K562 (cell line): ENCODE data around the gene OR4C6. TPM values are rescaled to one million over a fixed set of nuclear protein-coding genes. Genes with fewer than 3 reads are reported as not detected.

Source experiments
- ATAC-seq: fragments of 200-7000 bp; cut with Tn5 transposase; 3 replicates; pipeline ENCODE4 v1.9.1; 2020; ENCODE audit warnings: moderate library complexity
- BruUV-seq: library from RNA; stranded (reverse); fragments of 400-500 nt; replicated peaks from 2 replicates; lab custom pipeline; 2021; lab: Mats Ljungman, UMichigan
- CTCF ChIA-PET: fragments of 300-600 bp; formaldehyde crosslinking; extraction: SDS; loops from one replicate; lab custom pipeline; 2021; ENCODE audit warnings: low intra/inter-chr PET ratio; lab: Yijun Ruan, JAX
- POLR2A ChIA-PET: fragments of 300-600, 350-650 bp; sonication (Branson Sonifier 250); formaldehyde crosslinking; extraction: SDS; loops from one replicate; lab custom pipeline; 2021; ENCODE audit warnings: antibody characterized with exemption, inconsistent platforms; lab: Yijun Ruan, JAX
- DNase-seq, 4 experiments: peaks; one replicate each; pipeline versions ENCODE4 v3.0.0 to v3.0.0-alpha.2; 2011 to 2018; ENCODE audit warnings: low spot score in 3 of 4, mixed read lengths in 3 of 4; ENCODE audit errors: extremely low read depth in 1 of 4
- FAIRE-seq: peaks from 2 replicates; lab custom pipeline; 2011; peaks lifted over from hg19 to GRCh38; lab: Jason Lieb, UNC
- H2AFZ ChIP-seq: 2 replicates; pipeline ENCODE4 v1.6.0; 2011; ENCODE audit warnings: low read depth, low read length, control low read depth, inconsistent platforms
- H3K27ac ChIP-seq: fragments of 200-600 bp; 3 replicates; pipeline ENCODE4 v1.8.0; 2011; ENCODE audit warnings: low read depth, mild to moderate bottlenecking, control low read depth, inconsistent platforms, low read length, moderate library complexity, mixed read lengths; ENCODE audit errors: extremely low read depth
- H3K27me3 ChIP-seq, 2 experiments: fragments of 300-600 bp in 1 of 2; 2 replicates in 1 of 2; 3 replicates in 1 of 2; pipeline versions ENCODE4 v1.6.0 to v1.8.0; 2011; ENCODE audit warnings: inconsistent platforms in 2 of 2, low read length in 2 of 2, mild to moderate bottlenecking in 1 of 2, mixed read lengths in 1 of 2, moderate library complexity in 1 of 2; ENCODE audit not compliant: control insufficient read depth in 2 of 2, insufficient read depth in 2 of 2
- H3K36me3 ChIP-seq: fragments of 300-600 bp; 3 replicates; pipeline ENCODE4 v1.8.0; 2011; ENCODE audit warnings: mild to moderate bottlenecking, low read length, inconsistent platforms; ENCODE audit not compliant: control insufficient read depth, insufficient read depth
- H3K4me1 ChIP-seq, 2 experiments: fragments of 200-600 bp in 1 of 2; replicated peaks in 1 of 2; 2 replicates in 1 of 2; 3 replicates in 1 of 2; pipeline versions ENCODE4 v1.5.1 to v1.8.0; 2011; ENCODE audit warnings: inconsistent platforms in 2 of 2, low read length in 2 of 2, mild to moderate bottlenecking in 1 of 2, mixed read lengths in 1 of 2, moderate library complexity in 1 of 2; ENCODE audit not compliant: control insufficient read depth in 2 of 2, insufficient read depth in 2 of 2
- H3K4me2 ChIP-seq: 2 replicates; pipeline ENCODE4 v1.6.1; 2011; ENCODE audit warnings: low read length, control low read depth, inconsistent platforms, mixed read lengths; ENCODE audit not compliant: insufficient read depth
- H3K4me3 ChIP-seq: fragments of 200-600 bp; sonication (generic), shearing (Covaris generic); 2 replicates; pipeline ENCODE4 v1.5.1; 2016; ENCODE audit warnings: control low read depth, inconsistent platforms
- H3K79me2 ChIP-seq: fragments of 200-600 bp; 3 replicates; pipeline ENCODE4 v1.8.0; 2011; ENCODE audit warnings: low read length, inconsistent platforms; ENCODE audit not compliant: control insufficient read depth, insufficient read depth
- H3K9ac ChIP-seq, 2 experiments: 2 replicates each; pipeline versions ENCODE4 v1.6.0 to v1.6.1; 2011; ENCODE audit warnings: low read depth in 2 of 2, low read length in 2 of 2, control low read depth in 1 of 2, inconsistent platforms in 1 of 2, mild to moderate bottlenecking in 1 of 2, mixed read lengths in 1 of 2; ENCODE audit not compliant: insufficient read depth in 1 of 2
- H3K9me1 ChIP-seq: one replicate; pipeline ENCODE4 v1.6.0; 2011; ENCODE audit warnings: inconsistent platforms, mild to moderate bottlenecking, low read length, moderate library complexity; ENCODE audit not compliant: control insufficient read depth, insufficient read depth
- H3K9me3 ChIP-seq: replicated peaks from 2 replicates; pipeline ENCODE4 v1.5.1; 2011; ENCODE audit warnings: low read depth, low read length, inconsistent platforms; ENCODE audit not compliant: control insufficient read depth, insufficient read depth
- H4K20me1 ChIP-seq: replicated peaks from 2 replicates; pipeline ENCODE4 v1.6.1; 2011; ENCODE audit warnings: low read length, inconsistent platforms, mixed read lengths; ENCODE audit not compliant: control insufficient read depth, insufficient read depth
- EZH2 ChIP-seq: IDR thresholded peaks from 2 replicates; pipeline ENCODE4 v1.6.1; 2012; ENCODE audit warnings: low read depth, mild to moderate bottlenecking, inconsistent platforms, low read length, borderline replicate concordance
- LEF1 ChIP-seq: fragments of 450-650 bp; IDR thresholded peaks from 2 replicates; pipeline ENCODE4 v1.6.1; 2016; ENCODE audit warnings: mild to moderate bottlenecking
- MTA3 ChIP-seq: fragments of 450-650 bp; formaldehyde crosslinking; IDR thresholded peaks from 2 replicates; pipeline ENCODE4 v1.6.1; 2017; ENCODE audit warnings: mild to moderate bottlenecking, borderline replicate concordance
- NFRKB ChIP-seq: fragments of 450-650 bp; IDR thresholded peaks from 2 replicates; pipeline ENCODE4 v1.6.1; 2016; ENCODE audit warnings: low read depth
- ZEB2 ChIP-seq: fragments of 450-650 bp; IDR thresholded peaks from 2 replicates; pipeline ENCODE4 v1.6.1; 2016
- ZNF121 ChIP-seq: sonication (generic); formaldehyde crosslinking; conservative IDR thresholded peaks from 2 replicates; pipeline ENCODE4 v1.8.0; 2022; ENCODE audit warnings: missing genetic modification reagents
- whole genome bisulfite sequencing: fragments of 100-300 bp; shearing (Covaris generic); methylation state at CpG from one replicate; pipeline ENCODE4 v1.1.6; 2016; ENCODE audit warnings: low coverage, mixed read lengths; ENCODE audit not compliant: insufficient coverage; ENCODE audit errors: missing lambda C conversion rate; 5-methylcytosine and 5-hydroxymethylcytosine counted together
- in situ Hi-C: fragments of 300-500 bp; cut with MboI; formaldehyde crosslinking; loops from 4 replicates; pipeline ENCODE4 v1.15.0; 2018; ENCODE audit warnings: inconsistent platforms, mixed read lengths
- intact Hi-C: fragments of 100-400 bp; cut with micrococcal nuclease; formaldehyde crosslinking; loops from 2 replicates; pipeline ENCODE4 v1.14.2; 2022
- polyA plus RNA-seq, 8 experiments: library from polyadenylated mRNA; depleted of rRNA in 4 of 8; stranded (reverse) in 5 of 8; unstranded in 3 of 8; fragments of >200 nt; fragmentation: Nextera tagmentation in 2 of 8; fragmentation: Illumina TruSeq in 1 of 8; extraction: Ambion mirVana in 2 of 8; extraction: Trizol in 1 of 8; gene quantifications; 2 replicates each; pipeline versions ENCODE4 v1.2.1 to v1.2.3, GENCODE V29; 2011 to 2014; ENCODE audit warnings: inconsistent platforms in 1 of 8, missing spikeins in 1 of 8
- total RNA-seq, 7 experiments: library from RNA; depleted of rRNA in 6 of 7; stranded (reverse); fragments of >200 nt in 6 of 7; fragmentation: Illumina TruSeq in 2 of 7; extraction: Trizol in 2 of 7; gene quantifications; 2 replicates each; pipeline versions ENCODE4 v1.2.1 to v1.2.3, GENCODE V29; 2011 to 2021; ENCODE audit warnings: low replicate concordance in 1 of 7
- TF ChIP-seq, protein P1 (sequence below), 3 experiments: IDR thresholded peaks in 2 of 3; conservative IDR thresholded peaks in 1 of 3; 2 replicates each; pipeline ENCODE4 v1.5.1; 2011 to 2012; ENCODE audit warnings: low read length in 3 of 3, mild to moderate bottlenecking in 3 of 3, control low read depth in 2 of 3, improper control_type of control experiment in 1 of 3, inconsistent platforms in 1 of 3, low read depth in 1 of 3, mixed read lengths in 1 of 3, moderate library complexity in 1 of 3; ENCODE audit not compliant: insufficient read depth in 2 of 3
- TF ChIP-seq, protein P2 (sequence below): sonication (generic); formaldehyde crosslinking; IDR thresholded peaks from 2 replicates; pipeline ENCODE4 v1.8.0; 2022; ENCODE audit warnings: mild to moderate bottlenecking, missing genetic modification reagents

OR4C6 gene
- total and polyA plus RNA-seq, 9 of the 15 experiments (the other 6 are each of a cell fraction or from before 2014, with no cell fraction given): not detected

GRCh38 chr11:55714982-55715888 lies 53.2 kb downstream of the OR4C6 start:
- H3K27me3 ChIP-seq: no peaks in the 10 kb centered on the region
- H3K27ac ChIP-seq: no peak overlapping the region
- ATAC-seq (no peak), FAIRE-seq (no peak), DNase-seq (peak in 2 of 4 experiments; percentile 8 to 20)
- no peaks in the 10 kb centered on the region for H3K9me1 ChIP-seq
- intact Hi-C loops: loop anchor here (5.0 kb wide), 1 partner anchor 1067 kb away; no protein-coding TSS in a partner anchor
- no peaks in the 10 kb centered on the region for H4K20me1 ChIP-seq
- no TSS peak for BruUV-seq
- in situ Hi-C loops: no loop called here
- ChIA-PET CTCF (no interaction called here), POLR2A (no interaction called here)
- H3K9me3 ChIP-seq: no peaks in the 10 kb centered on the region
- no peak overlapping the region for H3K4me2 ChIP-seq
- no peaks in the 10 kb centered on the region for H3K4me1 ChIP-seq
- H3K79me2 ChIP-seq: no peaks in the 10 kb centered on the region
- H3K4me3 ChIP-seq: no peak overlapping the region
- TF ChIP-seq MTA3: no peak
- TF ChIP-seq NFRKB: no peak
- no peak for TF ChIP-seq LEF1
- no peak for TF ChIP-seq EZH2
- TF ChIP-seq, protein P1, sequence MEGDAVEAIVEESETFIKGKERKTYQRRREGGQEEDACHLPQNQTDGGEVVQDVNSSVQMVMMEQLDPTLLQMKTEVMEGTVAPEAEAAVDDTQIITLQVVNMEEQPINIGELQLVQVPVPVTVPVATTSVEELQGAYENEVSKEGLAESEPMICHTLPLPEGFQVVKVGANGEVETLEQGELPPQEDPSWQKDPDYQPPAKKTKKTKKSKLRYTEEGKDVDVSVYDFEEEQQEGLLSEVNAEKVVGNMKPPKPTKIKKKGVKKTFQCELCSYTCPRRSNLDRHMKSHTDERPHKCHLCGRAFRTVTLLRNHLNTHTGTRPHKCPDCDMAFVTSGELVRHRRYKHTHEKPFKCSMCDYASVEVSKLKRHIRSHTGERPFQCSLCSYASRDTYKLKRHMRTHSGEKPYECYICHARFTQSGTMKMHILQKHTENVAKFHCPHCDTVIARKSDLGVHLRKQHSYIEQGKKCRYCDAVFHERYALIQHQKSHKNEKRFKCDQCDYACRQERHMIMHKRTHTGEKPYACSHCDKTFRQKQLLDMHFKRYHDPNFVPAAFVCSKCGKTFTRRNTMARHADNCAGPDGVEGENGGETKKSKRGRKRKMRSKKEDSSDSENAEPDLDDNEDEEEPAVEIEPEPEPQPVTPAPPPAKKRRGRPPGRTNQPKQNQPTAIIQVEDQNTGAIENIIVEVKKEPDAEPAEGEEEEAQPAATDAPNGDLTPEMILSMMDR (IDR thresholded peaks at IDR 0.05 in 2 of 3, conservative IDR thresholded peaks at IDR 0.05 in 1 of 3; ENCODE audit: insufficient read depth in 2 of 3, low read depth in 1 of 3, low read length in 3 of 3): peak; percentile 15 to 49 (median 26); a peak in 3 of 6 replicates
- TF ChIP-seq, protein P2, sequence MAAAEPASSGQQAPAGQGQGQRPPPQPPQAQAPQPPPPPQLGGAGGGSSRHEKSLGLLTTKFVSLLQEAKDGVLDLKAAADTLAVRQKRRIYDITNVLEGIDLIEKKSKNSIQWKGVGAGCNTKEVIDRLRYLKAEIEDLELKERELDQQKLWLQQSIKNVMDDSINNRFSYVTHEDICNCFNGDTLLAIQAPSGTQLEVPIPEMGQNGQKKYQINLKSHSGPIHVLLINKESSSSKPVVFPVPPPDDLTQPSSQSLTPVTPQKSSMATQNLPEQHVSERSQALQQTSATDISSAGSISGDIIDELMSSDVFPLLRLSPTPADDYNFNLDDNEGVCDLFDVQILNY (CRISPR knock-in tag): no peak
- TF ChIP-seq ZNF121 (CRISPR knock-in tag): no peak
- no peak for TF ChIP-seq ZEB2
- H2AFZ ChIP-seq: no peak overlapping the region
- WGBS: under 1% methylated on average over 10 of the region's 10 CpGs
- no peak overlapping the region for H3K9ac ChIP-seq
- no peaks in the 10 kb centered on the region for H3K36me3 ChIP-seq

Other genes with a start within 250 kb of the OR4C6 start
Only the 7 nearest of the 12 such genes appear.
- not detected in 2 replicates for gene OR4C15, start 107.7 kb upstream of the OR4C6 start, total RNA-seq (2014; rRNA removed)
- not detected in 2 replicates for gene OR4C15, start 107.7 kb upstream of the OR4C6 start, total RNA-seq (2014; rRNA removed; fragmentation: Illumina TruSeq; extraction: Trizol)
- gene OR4C15, start 107.7 kb upstream of the OR4C6 start, total RNA-seq (2015; rRNA removed; fragmentation: Illumina TruSeq; extraction: Trizol): not detected in 2 replicates
- gene OR4C15, start 107.7 kb upstream of the OR4C6 start, total RNA-seq (2021): not detected in 2 replicates
- gene OR4C15, start 107.7 kb upstream of the OR4C6 start, polyA plus RNA-seq (2011; rRNA removed): not detected in 2 replicates
- gene OR4C15, start 107.7 kb upstream of the OR4C6 start, polyA plus RNA-seq (2014; fragmentation: Illumina TruSeq; extraction: Trizol): not detected in 2 replicates
- gene OR4C15, start 107.7 kb upstream of the OR4C6 start, polyA plus RNA-seq (2014; fragmentation: Nextera tagmentation; extraction: Ambion mirVana): not detected
- not detected in 2 replicates for gene OR4C15, start 107.7 kb upstream of the OR4C6 start, polyA plus RNA-seq (2014; rRNA removed)
- not detected in 2 replicates for gene OR4C16, start 90.1 kb upstream of the OR4C6 start, total RNA-seq (2014; rRNA removed)
- not detected in 2 replicates for gene OR4C16, start 90.1 kb upstream of the OR4C6 start, total RNA-seq (2014; rRNA removed; fragmentation: Illumina TruSeq; extraction: Trizol)
- not detected in 2 replicates for gene OR4C16, start 90.1 kb upstream of the OR4C6 start, total RNA-seq (2015; rRNA removed; fragmentation: Illumina TruSeq; extraction: Trizol)
- not detected in 2 replicates for gene OR4C16, start 90.1 kb upstream of the OR4C6 start, total RNA-seq (2021)
- gene OR4C16, start 90.1 kb upstream of the OR4C6 start, polyA plus RNA-seq (2011; rRNA removed): not detected in 2 replicates
- not detected in 2 replicates for gene OR4C16, start 90.1 kb upstream of the OR4C6 start, polyA plus RNA-seq (2014; fragmentation: Illumina TruSeq; extraction: Trizol)
- not detected for gene OR4C16, start 90.1 kb upstream of the OR4C6 start, polyA plus RNA-seq (2014; fragmentation: Nextera tagmentation; extraction: Ambion mirVana)
- gene OR4C16, start 90.1 kb upstream of the OR4C6 start, polyA plus RNA-seq (2014; rRNA removed): not detected in 2 replicates
- not detected in 2 replicates for gene OR4C11, start 54.6 kb upstream of the OR4C6 start, total RNA-seq (2014; rRNA removed)
- not detected in 2 replicates for gene OR4C11, start 54.6 kb upstream of the OR4C6 start, total RNA-seq (2014; rRNA removed; fragmentation: Illumina TruSeq; extraction: Trizol)
- gene OR4C11, start 54.6 kb upstream of the OR4C6 start, total RNA-seq (2015; rRNA removed; fragmentation: Illumina TruSeq; extraction: Trizol): not detected in 2 replicates
- not detected in 2 replicates for gene OR4C11, start 54.6 kb upstream of the OR4C6 start, total RNA-seq (2021)
- not detected in 2 replicates for gene OR4C11, start 54.6 kb upstream of the OR4C6 start, polyA plus RNA-seq (2011; rRNA removed)
- gene OR4C11, start 54.6 kb upstream of the OR4C6 start, polyA plus RNA-seq (2014; fragmentation: Illumina TruSeq; extraction: Trizol): not detected in 2 replicates
- gene OR4C11, start 54.6 kb upstream of the OR4C6 start, polyA plus RNA-seq (2014; fragmentation: Nextera tagmentation; extraction: Ambion mirVana): not detected
- not detected in 2 replicates for gene OR4C11, start 54.6 kb upstream of the OR4C6 start, polyA plus RNA-seq (2014; rRNA removed)
- not detected in 2 replicates for gene OR4P4, start 27.1 kb upstream of the OR4C6 start, total RNA-seq (2014; rRNA removed)
- not detected in 2 replicates for gene OR4P4, start 27.1 kb upstream of the OR4C6 start, total RNA-seq (2014; rRNA removed; fragmentation: Illumina TruSeq; extraction: Trizol)
- gene OR4P4, start 27.1 kb upstream of the OR4C6 start, total RNA-seq (2015; rRNA removed; fragmentation: Illumina TruSeq; extraction: Trizol): not detected in 2 replicates
- not detected in 2 replicates for gene OR4P4, start 27.1 kb upstream of the OR4C6 start, total RNA-seq (2021)
- not detected in 2 replicates for gene OR4P4, start 27.1 kb upstream of the OR4C6 start, polyA plus RNA-seq (2011; rRNA removed)
- gene OR4P4, start 27.1 kb upstream of the OR4C6 start, polyA plus RNA-seq (2014; fragmentation: Illumina TruSeq; extraction: Trizol): not detected in 2 replicates
- gene OR4P4, start 27.1 kb upstream of the OR4C6 start, polyA plus RNA-seq (2014; fragmentation: Nextera tagmentation; extraction: Ambion mirVana): not detected
- not detected in 2 replicates for gene OR4P4, start 27.1 kb upstream of the OR4C6 start, polyA plus RNA-seq (2014; rRNA removed)
- not detected in 2 replicates for gene OR4S2, start 13.9 kb upstream of the OR4C6 start, total RNA-seq (2014; rRNA removed)
- gene OR4S2, start 13.9 kb upstream of the OR4C6 start, total RNA-seq (2014; rRNA removed; fragmentation: Illumina TruSeq; extraction: Trizol): not detected in 2 replicates
- not detected in 2 replicates for gene OR4S2, start 13.9 kb upstream of the OR4C6 start, total RNA-seq (2015; rRNA removed; fragmentation: Illumina TruSeq; extraction: Trizol)
- gene OR4S2, start 13.9 kb upstream of the OR4C6 start, total RNA-seq (2021): not detected in 2 replicates
- gene OR4S2, start 13.9 kb upstream of the OR4C6 start, polyA plus RNA-seq (2011; rRNA removed): not detected in 2 replicates
- gene OR4S2, start 13.9 kb upstream of the OR4C6 start, polyA plus RNA-seq (2014; fragmentation: Illumina TruSeq; extraction: Trizol): not detected in 2 replicates
- not detected for gene OR4S2, start 13.9 kb upstream of the OR4C6 start, polyA plus RNA-seq (2014; fragmentation: Nextera tagmentation; extraction: Ambion mirVana)
- not detected in 2 replicates for gene OR4S2, start 13.9 kb upstream of the OR4C6 start, polyA plus RNA-seq (2014; rRNA removed)
- not detected in 2 replicates for gene OR5D13, start 111.2 kb downstream of the OR4C6 start, total RNA-seq (2014; rRNA removed)
- not detected in 2 replicates for gene OR5D13, start 111.2 kb downstream of the OR4C6 start, total RNA-seq (2014; rRNA removed; fragmentation: Illumina TruSeq; extraction: Trizol)
- gene OR5D13, start 111.2 kb downstream of the OR4C6 start, total RNA-seq (2015; rRNA removed; fragmentation: Illumina TruSeq; extraction: Trizol): not detected in 2 replicates
- gene OR5D13, start 111.2 kb downstream of the OR4C6 start, total RNA-seq (2021): not detected in 2 replicates
- gene OR5D13, start 111.2 kb downstream of the OR4C6 start, polyA plus RNA-seq (2011; rRNA removed): not detected in 2 replicates
- gene OR5D13, start 111.2 kb downstream of the OR4C6 start, polyA plus RNA-seq (2014; fragmentation: Illumina TruSeq; extraction: Trizol): not detected in 2 replicates
- not detected for gene OR5D13, start 111.2 kb downstream of the OR4C6 start, polyA plus RNA-seq (2014; fragmentation: Nextera tagmentation; extraction: Ambion mirVana)
- gene OR5D13, start 111.2 kb downstream of the OR4C6 start, polyA plus RNA-seq (2014; rRNA removed): not detected in 2 replicates
- gene OR5D14, start 133.4 kb downstream of the OR4C6 start, total RNA-seq (2014; rRNA removed): not detected in 2 replicates
- gene OR5D14, start 133.4 kb downstream of the OR4C6 start, total RNA-seq (2014; rRNA removed; fragmentation: Illumina TruSeq; extraction: Trizol): not detected in 2 replicates
- not detected in 2 replicates for gene OR5D14, start 133.4 kb downstream of the OR4C6 start, total RNA-seq (2015; rRNA removed; fragmentation: Illumina TruSeq; extraction: Trizol)
- gene OR5D14, start 133.4 kb downstream of the OR4C6 start, total RNA-seq (2021): not detected in 2 replicates
- gene OR5D14, start 133.4 kb downstream of the OR4C6 start, polyA plus RNA-seq (2011; rRNA removed): not detected in 2 replicates
- not detected in 2 replicates for gene OR5D14, start 133.4 kb downstream of the OR4C6 start, polyA plus RNA-seq (2014; fragmentation: Illumina TruSeq; extraction: Trizol)
- gene OR5D14, start 133.4 kb downstream of the OR4C6 start, polyA plus RNA-seq (2014; fragmentation: Nextera tagmentation; extraction: Ambion mirVana): not detected
- gene OR5D14, start 133.4 kb downstream of the OR4C6 start, polyA plus RNA-seq (2014; rRNA removed): not detected in 2 replicates